Ishikawa (cell line): ENCODE data around the gene HOXA11.

Experiments used
- CEBPB ChIP-seq: IDR thresholded peaks from 2 replicates; pipeline ENCODE4 v1.6.1; 2012
- CREB1 ChIP-seq: IDR thresholded peaks from 2 replicates; pipeline ENCODE4 v1.6.1; 2012; ENCODE audit warnings: low read depth
- EGR1 ChIP-seq: IDR thresholded peaks from 2 replicates; pipeline ENCODE4 v1.6.1; 2012
- EP300 ChIP-seq: IDR thresholded peaks from 2 replicates; pipeline ENCODE4 v1.6.1; 2012; ENCODE audit warnings: borderline replicate concordance
- FOXM1 ChIP-seq: IDR thresholded peaks from 2 replicates; pipeline ENCODE4 v1.6.1; 2012; ENCODE audit warnings: low read depth, borderline replicate concordance
- MAX ChIP-seq: IDR thresholded peaks from 2 replicates; pipeline ENCODE4 v1.6.1; 2012
- NFIC ChIP-seq: IDR thresholded peaks from 2 replicates; pipeline ENCODE4 v1.6.1; 2012
- RAD21 ChIP-seq: IDR thresholded peaks from 2 replicates; pipeline ENCODE4 v1.6.1; 2012; ENCODE audit warnings: low read depth
- REST ChIP-seq: IDR thresholded peaks from 2 replicates; pipeline ENCODE4 v1.6.1; 2012; ENCODE audit warnings: low read depth, mild to moderate bottlenecking
- TAF1 ChIP-seq: IDR thresholded peaks from 2 replicates; pipeline ENCODE4 v1.6.1; 2012; ENCODE audit warnings: low read depth, mild to moderate bottlenecking
- TCF12 ChIP-seq: IDR thresholded peaks from 2 replicates; pipeline ENCODE4 v1.6.1; 2012; ENCODE audit warnings: low read depth
- TEAD4 ChIP-seq: IDR thresholded peaks from 2 replicates; pipeline ENCODE4 v1.6.1; 2012
- YY1 ChIP-seq: IDR thresholded peaks from 2 replicates; pipeline ENCODE4 v1.6.1; 2012; ENCODE audit warnings: low read depth
- ZBTB7A ChIP-seq: IDR thresholded peaks from 2 replicates; pipeline ENCODE4 v1.6.1; 2012; ENCODE audit warnings: low read depth
- TF ChIP-seq, protein P1 (sequence below): IDR thresholded peaks from 2 replicates; pipeline ENCODE4 v1.6.1; 2012

Gene HOXA11

DNA sequence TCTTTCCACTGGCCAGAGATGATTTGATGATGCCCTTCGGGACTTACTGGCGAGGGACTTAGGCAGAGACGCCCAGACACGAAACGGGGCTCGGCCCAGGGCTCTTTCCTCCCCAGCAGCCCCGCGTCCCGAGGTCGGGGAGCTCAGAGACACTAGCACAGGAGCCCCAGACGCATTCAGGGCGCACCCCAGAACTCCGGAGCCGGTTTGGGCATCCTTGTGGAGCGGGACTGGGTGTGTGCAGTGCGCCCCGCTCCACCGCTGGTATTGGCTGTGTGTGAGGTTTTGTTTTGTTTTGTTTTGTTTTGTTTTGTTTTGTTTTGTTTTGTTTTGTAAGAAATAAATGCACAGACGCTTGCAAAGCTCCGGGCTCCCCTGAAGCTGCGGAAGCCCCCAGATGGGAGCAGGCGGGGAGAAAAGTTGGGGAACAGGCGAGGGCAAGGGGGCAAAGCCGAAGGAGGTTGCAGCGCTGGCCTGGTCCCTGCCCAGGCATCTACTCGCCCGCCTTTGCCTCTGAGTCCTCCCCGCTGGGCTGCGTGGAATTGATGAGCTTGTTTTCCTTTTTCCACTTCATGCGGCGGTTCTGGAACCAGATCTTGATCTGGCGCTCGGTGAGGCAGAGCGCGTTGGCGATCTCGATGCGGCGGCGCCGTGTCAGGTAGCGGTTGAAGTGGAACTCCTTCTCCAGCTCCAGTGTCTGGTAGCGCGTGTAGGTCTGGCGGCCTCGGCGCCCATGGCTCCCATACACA lies 39.7 kb downstream of the HOXA11 start:
- no peak for TF ChIP-seq REST
- no peak for TF ChIP-seq RAD21

- no peak for TF ChIP-seq REST
- no peak for TF ChIP-seq EP300
- TF ChIP-seq, protein P1, sequence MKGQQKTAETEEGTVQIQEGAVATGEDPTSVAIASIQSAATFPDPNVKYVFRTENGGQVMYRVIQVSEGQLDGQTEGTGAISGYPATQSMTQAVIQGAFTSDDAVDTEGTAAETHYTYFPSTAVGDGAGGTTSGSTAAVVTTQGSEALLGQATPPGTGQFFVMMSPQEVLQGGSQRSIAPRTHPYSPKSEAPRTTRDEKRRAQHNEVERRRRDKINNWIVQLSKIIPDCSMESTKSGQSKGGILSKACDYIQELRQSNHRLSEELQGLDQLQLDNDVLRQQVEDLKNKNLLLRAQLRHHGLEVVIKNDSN = no peak
- no peak for TF ChIP-seq MAX
- no peak for TF ChIP-seq CREB1
- no peak for TF ChIP-seq CEBPB
- TF ChIP-seq NFIC = no peak
- TF ChIP-seq TCF12 = no peak
- TF ChIP-seq RAD21 = no peak
- no peak for TF ChIP-seq FOXM1
- TF ChIP-seq TEAD4 = no peak
- TF ChIP-seq EGR1 = no peak
- no peak for TF ChIP-seq ZBTB7A
- TF ChIP-seq YY1 = no peak
- TF ChIP-seq TAF1 = no peak
Observed at GRCh38 chr7:27144781-27145164, 40.3 kb downstream of the HOXA11 start.

DNA sequence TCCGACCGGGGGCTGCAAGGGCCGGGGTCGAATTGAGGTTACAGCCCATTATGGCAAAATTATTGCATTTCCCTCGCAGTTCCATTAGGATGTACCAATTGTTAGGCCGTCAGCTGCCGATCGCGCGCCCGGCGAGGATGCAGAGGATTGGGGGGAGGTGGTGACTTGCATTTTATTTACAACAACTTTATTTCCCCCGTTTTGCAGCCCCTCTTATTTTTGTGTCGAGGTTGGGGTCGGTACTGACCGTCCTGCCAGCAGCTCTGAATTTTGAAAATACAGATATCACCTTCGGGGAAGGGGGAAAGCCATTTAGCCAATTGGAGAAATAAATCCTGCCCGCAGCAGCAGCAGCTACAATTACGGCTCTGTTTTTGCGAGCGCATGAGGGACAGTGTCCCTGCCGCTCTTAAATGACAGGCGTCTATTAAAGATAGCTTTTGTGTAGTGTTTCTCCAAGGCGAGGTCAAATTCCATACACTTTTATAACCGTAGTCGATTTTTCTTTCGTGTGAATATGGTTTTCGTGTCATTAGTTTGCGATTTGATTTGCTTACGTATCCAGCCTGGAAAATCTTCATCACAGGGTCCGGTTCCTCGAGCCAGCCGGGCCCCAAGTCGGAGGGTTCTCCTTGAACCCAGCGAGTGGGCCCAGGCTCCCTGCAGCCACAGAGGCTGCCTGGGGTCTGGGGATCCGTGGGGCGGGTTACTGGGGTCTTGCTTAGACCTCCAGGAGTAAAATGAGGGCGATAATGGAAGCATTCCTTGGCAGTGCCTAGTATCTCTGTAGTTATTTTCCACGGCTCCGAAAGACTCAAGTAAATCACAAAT lies 40.9 kb downstream of the HOXA11 start:
- TF ChIP-seq ZBTB7A = peak; percentile 25; the same call in 1 of the 2 replicates
- TF ChIP-seq RAD21 = no peak
- TF ChIP-seq TAF1 = no peak

DNA sequence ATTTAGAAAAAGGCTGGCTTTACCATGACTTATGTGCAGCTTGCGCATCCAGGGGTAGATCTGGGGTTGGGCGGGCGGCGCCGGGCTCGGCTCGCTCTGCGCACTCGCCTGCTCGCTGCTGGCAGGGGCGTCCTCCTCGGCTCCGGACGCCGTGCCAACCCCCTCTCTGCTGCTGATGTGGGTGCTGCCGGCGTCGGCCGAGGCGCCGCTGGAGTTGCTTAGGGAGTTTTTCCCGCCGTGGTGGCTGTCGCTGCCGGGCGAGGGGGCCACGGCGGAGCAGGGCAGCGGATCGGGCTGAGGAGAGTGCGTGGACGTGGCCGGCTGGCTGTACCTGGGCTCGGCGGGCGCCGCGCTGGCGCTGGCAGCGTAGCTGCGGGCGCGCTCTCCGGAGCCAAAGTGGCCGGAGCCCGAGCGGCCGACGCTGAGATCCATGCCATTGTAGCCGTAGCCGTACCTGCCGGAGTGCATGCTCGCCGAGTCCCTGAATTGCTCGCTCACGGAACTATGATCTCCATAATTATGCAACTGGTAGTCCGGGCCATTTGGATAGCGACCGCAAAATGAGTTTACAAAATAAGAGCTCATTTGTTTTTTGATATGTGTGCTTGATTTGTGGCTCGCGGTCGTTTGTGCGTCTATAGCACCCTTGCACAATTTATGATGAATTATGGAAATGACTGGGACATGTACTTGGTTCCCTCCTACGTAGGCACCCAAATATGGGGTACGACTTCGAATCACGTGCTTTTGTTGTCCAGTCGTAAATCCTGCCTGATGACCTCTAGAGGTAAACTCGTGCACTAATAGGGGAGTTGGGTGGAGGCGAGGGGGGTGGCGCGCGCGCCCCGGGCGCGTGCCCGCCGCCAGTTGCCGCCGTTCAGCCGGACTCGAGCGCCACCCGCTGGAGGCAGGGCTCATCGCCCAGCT lies 41.7 kb downstream of the HOXA11 start, which contains the start of gene HOXA5:
HOXA5 (minus strand) TSS at position 659 of the 927 bp plus-strand sequence; CDS start at position 585, 74 bp downstream.
- no peak for TF ChIP-seq NFIC
- TF ChIP-seq ZBTB7A = 0 out of 2 replicates have a peak, but pooled peaks have one; percentile 57
- peak; percentile 78 for TF ChIP-seq CEBPB
- TF ChIP-seq RAD21 = peak; percentile 88
- peak; percentile 27; the same call in 1 of the 2 replicates for TF ChIP-seq TEAD4
- no peak for TF ChIP-seq EP300
- TF ChIP-seq, protein P1 = peak; percentile 93
- TF ChIP-seq MAX = peak; percentile 80

DNA sequence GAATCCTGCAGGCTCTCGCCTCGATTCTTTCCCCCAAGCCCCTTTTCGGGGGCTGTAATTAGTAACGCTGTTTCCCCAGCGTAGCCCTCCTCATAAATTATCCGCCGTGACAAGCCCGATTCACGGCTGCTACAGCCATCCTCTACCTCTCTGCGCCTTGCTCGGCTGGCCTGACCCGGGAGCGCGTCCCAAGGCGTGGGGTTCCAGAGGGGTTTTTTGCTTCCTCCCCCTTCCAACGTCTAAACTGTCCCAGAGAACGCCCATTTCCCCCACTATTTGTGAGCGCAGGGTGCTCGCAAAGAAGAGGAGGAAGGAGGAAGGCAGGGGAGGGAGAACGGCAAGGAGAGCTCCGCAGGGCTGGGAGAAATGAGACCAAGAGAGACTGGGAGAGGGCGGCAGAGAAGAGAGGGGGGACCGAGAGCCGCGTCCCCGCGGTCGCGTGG lies 42.4 kb downstream of the HOXA11 start:
- TF ChIP-seq TCF12 = peak; percentile 22; the same call in 1 of the 2 replicates
- no peak; the same call in none of the 2 replicates for TF ChIP-seq ZBTB7A
- no peak for TF ChIP-seq TAF1
- no peak; the same call in 1 of the 2 replicates for TF ChIP-seq MAX
- TF ChIP-seq CREB1 = no peak
- TF ChIP-seq RAD21 = 0 out of 2 replicates have a peak, but pooled peaks have one; percentile 1
